Measurements from ENCODE around the gene NRG3. TPM values are rescaled to one million over a fixed set of nuclear protein-coding genes. Genes with fewer than 3 reads are reported as not detected.

NRG3 gene
- total and polyA plus RNA-seq, 11 donors, result 0.11 to 0.41 (median 0.27) TPM; not detected in 7

DNA sequence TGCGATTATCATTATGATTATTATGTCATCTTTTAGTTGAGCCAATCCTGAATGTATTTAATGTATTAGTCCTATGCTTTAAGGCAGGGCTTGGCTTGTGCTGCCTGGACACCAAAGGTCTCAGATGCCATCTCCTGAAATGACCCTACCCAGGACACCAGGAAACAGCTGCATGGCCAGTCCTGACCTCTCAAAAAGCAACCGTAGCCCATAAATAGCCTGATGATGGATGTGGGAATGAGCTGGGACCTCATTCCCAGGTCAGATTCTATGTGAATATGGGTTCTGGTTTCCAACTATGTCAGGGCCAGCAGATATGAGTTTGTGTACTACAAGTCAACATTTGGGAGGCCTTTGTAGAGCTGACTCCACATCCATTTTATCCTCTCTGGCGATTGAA lies 438.4 kb downstream of the NRG3 start:
- Histone ChIP-seq H3K4me3 (no peak overlapping the region), H3K27me3 (peaks cover 0 to 5% (median 0%) of the 10 kb centered on the region in 9 donors), H3K27ac (no peak overlapping the region), H3K9me3 (no peaks in the 10 kb centered on the region), H3K36me3 (no peaks in the 10 kb centered on the region), H3K4me1 (no peaks in the 10 kb centered on the region)
- WGBS, 4 donors, result 59 to 79% (median 65%) methylated on average over 3 of the region's 3 CpGs
- DNase-seq, result no peak
- no peak for TF ChIP-seq POLR2A (IDR thresholded peaks at IDR 0.05)
- TF ChIP-seq, protein P1, sequence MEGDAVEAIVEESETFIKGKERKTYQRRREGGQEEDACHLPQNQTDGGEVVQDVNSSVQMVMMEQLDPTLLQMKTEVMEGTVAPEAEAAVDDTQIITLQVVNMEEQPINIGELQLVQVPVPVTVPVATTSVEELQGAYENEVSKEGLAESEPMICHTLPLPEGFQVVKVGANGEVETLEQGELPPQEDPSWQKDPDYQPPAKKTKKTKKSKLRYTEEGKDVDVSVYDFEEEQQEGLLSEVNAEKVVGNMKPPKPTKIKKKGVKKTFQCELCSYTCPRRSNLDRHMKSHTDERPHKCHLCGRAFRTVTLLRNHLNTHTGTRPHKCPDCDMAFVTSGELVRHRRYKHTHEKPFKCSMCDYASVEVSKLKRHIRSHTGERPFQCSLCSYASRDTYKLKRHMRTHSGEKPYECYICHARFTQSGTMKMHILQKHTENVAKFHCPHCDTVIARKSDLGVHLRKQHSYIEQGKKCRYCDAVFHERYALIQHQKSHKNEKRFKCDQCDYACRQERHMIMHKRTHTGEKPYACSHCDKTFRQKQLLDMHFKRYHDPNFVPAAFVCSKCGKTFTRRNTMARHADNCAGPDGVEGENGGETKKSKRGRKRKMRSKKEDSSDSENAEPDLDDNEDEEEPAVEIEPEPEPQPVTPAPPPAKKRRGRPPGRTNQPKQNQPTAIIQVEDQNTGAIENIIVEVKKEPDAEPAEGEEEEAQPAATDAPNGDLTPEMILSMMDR (IDR thresholded peaks at IDR 0.05), result no peak
- intact Hi-C loops (cut with DNase I), result no loop called here
- no peak for ATAC-seq

DNA sequence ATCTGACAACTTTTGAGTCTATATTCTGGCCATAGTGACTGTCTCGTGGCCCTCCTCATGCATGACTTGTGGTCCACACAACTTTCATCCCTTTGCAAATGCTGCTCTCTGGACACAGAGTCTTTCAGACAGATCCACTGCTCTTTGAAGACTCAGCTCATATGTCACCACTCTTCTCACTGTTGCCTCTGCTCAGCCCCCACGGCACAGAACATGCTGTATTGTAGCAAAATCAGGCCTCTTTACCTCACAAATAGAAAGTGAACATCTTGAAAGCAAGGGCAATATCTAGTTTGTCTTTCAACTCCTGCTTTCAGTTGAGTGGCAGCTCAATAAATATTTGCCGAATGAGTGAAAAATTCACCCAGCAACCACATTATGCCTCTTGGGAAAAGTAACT lies 443.5 kb downstream of the NRG3 start:
- H3K4me1 ChIP-seq, result no peaks in the 10 kb centered on the region
- no peak for DNase-seq
- TF ChIP-seq, protein P1 (IDR thresholded peaks at IDR 0.05), result no peak
- TF ChIP-seq POLR2A (IDR thresholded peaks at IDR 0.05), result no peak
- H3K27ac ChIP-seq, result no peak overlapping the region
- intact Hi-C loops (cut with DNase I), result no loop called here
- no peaks in the 10 kb centered on the region for H3K9me3 ChIP-seq
- no peaks in the 10 kb centered on the region for H3K27me3 ChIP-seq
- 45 to 54% (median 48%) methylated on average over 3 of the region's 3 CpGs for WGBS, 4 donors
- H3K36me3 ChIP-seq, result no peaks in the 10 kb centered on the region
- no peak for ATAC-seq
- no peak overlapping the region for H3K4me3 ChIP-seq

DNA sequence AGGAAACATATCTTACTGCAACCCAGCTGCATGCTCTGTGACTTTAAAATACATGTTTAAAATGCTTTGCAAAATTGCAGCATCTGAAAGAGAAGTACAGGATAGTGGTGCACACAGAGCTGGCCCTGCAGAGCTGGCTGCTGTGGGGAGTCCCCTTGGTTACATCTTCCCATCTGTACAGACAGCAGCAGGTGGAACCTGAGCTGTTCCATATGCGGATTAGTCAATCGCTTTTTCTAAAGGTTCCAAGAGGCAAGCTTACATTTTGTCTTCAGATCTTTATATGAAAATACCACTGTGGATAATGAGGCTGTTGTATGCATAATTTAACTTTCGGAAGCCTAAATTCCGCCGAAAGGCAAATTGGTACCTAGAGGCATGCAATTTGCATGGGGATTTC lies 444.1 kb downstream of the NRG3 start:
- intact Hi-C loops (cut with DNase I), result no loop called here
- H3K4me3 ChIP-seq, result no peak overlapping the region
- WGBS, 4 donors, result 87 to 91% (median 89%) methylated on average over 5 of the region's 5 CpGs
- H3K27ac ChIP-seq, result no peak overlapping the region
- no peaks in the 10 kb centered on the region for H3K36me3 ChIP-seq
- no peaks in the 10 kb centered on the region for H3K9me3 ChIP-seq
- H3K4me1 ChIP-seq, result no peaks in the 10 kb centered on the region
- ATAC-seq (no peak), DNase-seq (no peak)
- no peak for TF ChIP-seq POLR2A (IDR thresholded peaks at IDR 0.05)
- TF ChIP-seq, protein P1 (IDR thresholded peaks at IDR 0.05), result no peak
- H3K27me3 ChIP-seq, result no peaks in the 10 kb centered on the region

DNA sequence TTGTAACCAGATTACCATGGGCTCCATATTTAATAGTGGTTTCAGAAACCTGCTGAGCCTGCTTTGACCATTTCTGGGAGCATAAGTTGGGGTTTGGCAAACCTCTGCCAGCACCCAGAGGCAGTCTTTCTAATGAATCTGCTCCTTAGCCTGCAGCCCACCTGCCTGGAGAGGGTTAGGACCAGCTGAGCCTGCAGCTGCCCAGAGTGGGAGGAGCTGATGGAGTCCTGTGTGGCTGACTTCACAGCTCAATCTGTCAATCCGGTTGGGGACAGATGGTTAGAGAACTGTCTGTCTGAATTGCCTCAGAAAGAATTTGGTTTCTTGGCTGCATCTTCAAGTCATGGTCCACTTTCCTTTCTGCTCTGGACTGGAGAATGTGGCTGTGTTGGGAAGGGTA lies 444.6 kb downstream of the NRG3 start:
- intact Hi-C loops (cut with DNase I), result no loop called here
- TF ChIP-seq POLR2A (IDR thresholded peaks at IDR 0.05), result no peak
- TF ChIP-seq, protein P1 (IDR thresholded peaks at IDR 0.05), result no peak
- WGBS, 4 donors, result 21 to 40% (median 29%) methylated on average over 1 of the region's 1 CpG
- Histone ChIP-seq H3K27me3 (no peaks in the 10 kb centered on the region), H3K36me3 (no peaks in the 10 kb centered on the region), H3K9me3 (no peaks in the 10 kb centered on the region), H3K27ac (no peak overlapping the region), H3K4me1 (no peaks in the 10 kb centered on the region), H3K4me3 (no peak overlapping the region)
- DNase-seq, result no peak
- no peak for ATAC-seq
